Stimulated activated CD4-positive, alpha-beta T cell treated with anti-CD3 and anti-CD28 coated beads, Interleukin-2, amount 100 ng/mL, for 4 hours (primary cell): ENCODE measurements around the gene MAML3.

Source experiments
- DNase-seq: peaks from one replicate; pipeline ENCODE4 v3.0.0-alpha.2; 2020; ENCODE audit warnings: low read depth

MAML3 gene

DNA sequence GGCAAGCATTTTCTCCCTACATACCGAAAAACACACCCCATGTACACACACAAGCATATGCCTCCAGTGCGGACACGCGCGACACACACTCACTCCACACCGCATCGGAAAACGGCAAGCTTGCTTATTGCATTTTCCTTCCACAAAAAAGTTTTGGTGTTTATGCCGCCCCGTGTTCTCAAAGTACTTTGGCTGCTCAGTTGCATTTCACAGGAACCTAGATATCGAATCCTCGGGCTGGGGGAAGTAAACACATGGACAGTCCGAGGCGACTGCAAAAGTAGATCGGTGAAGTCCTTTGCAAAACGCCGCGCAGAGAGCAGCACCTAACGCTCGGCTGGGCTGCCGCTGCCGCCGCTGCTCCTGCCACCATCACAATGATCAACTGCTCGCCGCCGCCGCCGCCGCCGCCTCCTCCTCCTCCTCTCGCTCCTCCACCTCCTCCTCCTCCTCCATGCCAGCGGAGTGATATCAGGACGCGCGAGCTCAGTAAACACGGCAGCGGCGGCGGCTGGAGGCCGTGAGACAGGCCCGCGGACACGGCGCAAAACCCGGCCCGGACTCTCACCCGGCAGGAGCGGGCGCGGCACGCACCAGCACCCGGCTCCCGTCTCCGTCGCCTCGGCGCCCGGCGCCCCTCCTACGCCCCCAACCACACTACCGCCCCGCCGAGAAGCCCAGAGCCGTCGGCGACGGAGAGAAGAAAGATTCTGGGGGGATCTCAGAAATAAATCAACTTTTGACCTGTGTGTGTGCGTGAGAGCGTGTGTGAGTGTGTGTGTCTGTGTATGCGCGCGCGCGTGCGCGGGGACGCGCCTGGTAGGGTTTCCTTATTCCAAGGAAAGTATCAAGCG lies at the start of gene MAML3:
TSS of gene MAML3 (minus strand) at position 467 of the 854 bp plus-strand sequence. CDS start 857 bp downstream, outside the sequence.
- DNase-seq, result peak; percentile 77

GRCh38 chr4:140198942-140199341 lies 45.0 kb upstream of the MAML3 start:
- DNase-seq, result no peak

DNA sequence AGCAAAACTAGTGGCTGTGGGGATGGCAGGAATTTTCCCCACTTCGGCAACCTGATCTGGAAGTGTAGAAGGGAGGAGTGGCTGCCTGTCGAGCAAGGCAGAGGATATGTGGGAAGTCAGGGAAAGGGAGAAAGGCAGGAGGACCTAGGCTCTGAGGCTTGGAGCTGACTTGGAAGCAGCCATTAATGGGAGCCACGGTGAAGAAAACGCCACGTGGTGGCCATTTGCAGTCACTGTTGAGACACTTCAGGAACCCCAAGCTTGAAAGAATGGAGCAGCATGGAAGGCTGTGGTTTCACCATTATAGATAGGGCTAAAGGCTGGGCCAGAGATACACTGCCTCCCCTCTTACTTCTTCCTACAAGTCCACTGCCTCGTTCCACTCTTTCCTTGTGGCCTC lies 41.8 kb upstream of the MAML3 start:
- no peak for DNase-seq

DNA sequence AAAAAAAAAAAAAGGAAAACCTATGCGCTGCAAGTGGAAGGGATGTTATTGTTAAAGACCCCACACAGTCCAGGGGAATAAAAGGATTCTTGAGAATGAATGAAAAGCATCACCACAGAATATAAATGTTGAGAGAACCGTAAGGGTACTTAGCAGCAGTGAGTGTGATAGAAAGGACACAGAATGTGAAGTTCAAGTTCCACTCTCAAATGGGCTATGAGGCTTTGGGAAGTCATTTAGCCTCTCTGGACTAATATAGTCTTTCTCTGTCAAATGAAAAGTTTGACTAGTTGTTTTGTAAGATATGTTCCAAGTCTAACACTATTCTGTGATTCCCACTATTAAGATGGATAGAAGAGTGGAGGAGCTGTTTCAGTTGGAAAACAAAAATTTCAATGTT lies 35.8 kb upstream of the MAML3 start:
- DNase-seq, result no peak

DNA sequence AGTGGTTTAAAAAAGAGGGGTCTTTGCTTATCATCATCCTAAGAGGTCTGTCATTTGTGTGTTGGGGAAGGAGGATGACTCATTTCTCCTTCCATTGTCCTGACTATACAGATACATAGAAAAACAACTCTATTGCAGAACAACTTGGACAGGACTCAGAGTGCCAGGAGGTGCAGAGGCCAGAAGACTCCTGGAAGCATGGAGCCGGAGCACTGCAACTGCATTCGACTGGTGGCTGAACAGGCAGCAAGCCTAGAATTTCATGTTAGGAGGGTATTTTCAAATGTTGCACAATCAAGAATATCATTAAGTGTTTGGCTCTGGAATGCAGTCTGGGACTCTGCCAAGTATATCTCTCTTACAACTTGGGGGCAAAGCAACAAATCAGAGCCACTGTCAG lies 35.0 kb upstream of the MAML3 start:
- DNase-seq, result no peak

- no peak for DNase-seq
These were observed 33.3 kb upstream of the MAML3 start for GRCh38 chr4:140187316-140187695.

DNA sequence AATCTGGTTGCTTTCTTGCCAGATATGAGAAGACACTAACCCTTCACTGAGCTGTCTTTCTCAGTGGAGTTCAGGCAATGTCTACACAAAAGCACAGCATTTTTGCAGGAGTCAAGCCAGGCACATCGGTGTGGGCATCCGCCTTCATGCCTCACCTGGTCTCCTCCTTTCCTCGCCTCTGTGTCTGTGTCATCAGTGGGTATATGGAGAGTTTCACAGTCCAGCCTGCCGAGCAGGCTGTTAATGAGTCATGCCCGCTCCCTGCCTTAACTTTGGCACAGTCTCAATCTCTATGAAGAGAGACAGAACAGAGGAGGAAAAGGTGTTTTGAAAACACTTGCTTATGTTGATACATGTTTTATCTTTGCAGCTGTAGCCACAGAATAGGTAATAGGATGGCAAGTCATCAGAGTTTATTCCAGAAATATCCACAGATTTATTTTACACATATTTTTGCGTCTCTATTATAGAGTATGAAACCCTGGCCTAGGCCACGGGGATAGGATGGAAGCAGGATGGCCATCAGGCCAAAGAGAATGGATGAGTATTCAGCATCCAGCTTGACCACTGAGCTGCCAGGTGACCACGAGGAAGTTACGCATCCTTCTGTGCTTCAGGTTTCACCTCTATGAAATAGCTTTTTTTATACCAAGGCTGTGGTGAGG lies 32.8 kb upstream of the MAML3 start:
- DNase-seq, result no peak

- no peak for DNase-seq
These were observed 32.1 kb upstream of the MAML3 start for GRCh38 chr4:140186082-140186438.

DNA sequence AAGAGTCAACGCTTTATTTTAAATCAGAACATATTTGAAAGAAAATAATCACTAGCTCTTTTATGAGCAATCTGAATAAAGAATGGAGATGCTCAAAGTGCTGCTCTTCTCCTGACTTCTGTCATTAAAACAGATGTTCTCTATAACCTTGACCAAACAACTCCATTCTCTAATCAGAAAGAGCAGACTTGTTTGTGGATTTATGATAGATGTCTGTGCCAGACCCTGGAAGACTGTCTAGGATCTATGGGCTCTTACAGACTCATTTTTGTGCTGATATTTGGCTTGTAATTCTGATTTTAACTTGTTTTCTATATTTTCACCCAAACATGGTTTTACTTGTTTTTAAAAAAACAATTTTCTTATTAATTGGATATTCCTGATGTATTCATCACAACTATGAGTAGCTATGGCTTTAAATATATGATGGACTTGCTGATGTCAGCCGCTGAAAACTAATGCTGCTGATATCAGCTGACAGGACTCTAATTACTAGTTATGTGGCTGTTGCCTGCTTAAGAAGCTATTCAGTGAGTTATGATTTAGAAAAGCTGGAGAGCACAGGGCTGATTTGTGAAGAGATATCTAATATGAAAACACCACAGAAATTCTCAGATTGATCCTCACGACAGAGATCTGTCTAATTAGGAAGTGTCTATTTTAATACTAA lies 31.6 kb upstream of the MAML3 start:
- DNase-seq, result no peak

DNA sequence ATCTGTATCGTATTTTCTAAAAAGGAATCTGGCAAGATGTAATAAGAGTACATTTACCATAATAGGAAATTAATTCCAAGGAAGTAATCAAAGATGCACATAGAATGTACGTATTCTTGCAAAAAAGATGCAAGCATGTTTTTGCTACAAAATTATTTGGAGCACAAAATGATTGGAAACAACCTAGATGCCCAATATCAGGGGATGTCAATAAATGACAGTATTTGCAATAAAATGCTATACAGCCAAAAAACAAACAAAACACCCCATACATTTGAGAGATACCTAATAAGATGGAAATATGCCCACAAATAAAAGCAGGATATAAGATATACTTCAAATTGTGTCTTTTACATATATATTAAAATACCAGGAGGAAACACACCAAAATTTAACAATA lies 29.3 kb upstream of the MAML3 start:
- no peak for DNase-seq

DNA sequence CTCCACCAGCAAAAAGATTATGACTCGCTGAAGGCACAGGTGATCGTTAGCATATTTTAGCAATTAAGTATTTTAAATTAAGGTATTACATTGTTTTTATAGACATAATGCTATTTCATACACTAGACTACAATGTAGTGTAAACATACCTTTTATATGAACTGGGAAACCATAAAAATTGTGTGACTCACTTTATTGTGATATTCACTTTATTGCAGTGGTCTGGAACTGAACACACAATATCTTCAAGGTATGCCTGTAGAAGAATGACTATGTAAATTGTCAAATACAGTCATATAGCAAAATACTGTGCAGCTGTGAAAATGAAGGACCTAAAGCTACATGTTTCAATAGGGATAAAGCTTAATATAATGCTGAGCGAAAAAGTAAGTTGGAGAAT lies 26.6 kb upstream of the MAML3 start:
- DNase-seq, result no peak

GRCh38 chr4:140176735-140177134 lies 22.8 kb upstream of the MAML3 start:
- DNase-seq, result no peak

GRCh38 chr4:140174543-140174942 lies 20.6 kb upstream of the MAML3 start:
- no peak for DNase-seq

DNA sequence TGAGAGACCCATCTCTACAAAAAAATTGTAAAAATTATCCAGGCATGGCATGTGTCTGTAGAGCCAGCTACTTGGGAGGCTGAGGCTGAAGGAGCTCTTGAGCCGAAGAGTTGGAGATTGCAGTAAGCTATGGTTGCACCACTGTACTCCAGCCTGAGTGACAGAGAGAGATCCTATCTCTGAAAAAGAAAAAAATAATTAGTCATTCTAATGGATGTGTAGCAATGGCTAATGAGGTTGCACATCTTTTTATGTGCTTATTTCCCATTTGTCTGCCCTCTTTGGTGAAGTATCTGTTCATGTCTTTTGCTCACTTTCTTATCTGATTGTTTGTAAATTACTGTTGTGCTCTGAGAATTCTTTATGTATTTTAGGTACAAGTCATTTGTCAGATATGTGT lies 19.0 kb upstream of the MAML3 start:
- DNase-seq, result no peak

- no peak for DNase-seq
These were observed 16.3 kb upstream of the MAML3 start for GRCh38 chr4:140170299-140170698.

DNA sequence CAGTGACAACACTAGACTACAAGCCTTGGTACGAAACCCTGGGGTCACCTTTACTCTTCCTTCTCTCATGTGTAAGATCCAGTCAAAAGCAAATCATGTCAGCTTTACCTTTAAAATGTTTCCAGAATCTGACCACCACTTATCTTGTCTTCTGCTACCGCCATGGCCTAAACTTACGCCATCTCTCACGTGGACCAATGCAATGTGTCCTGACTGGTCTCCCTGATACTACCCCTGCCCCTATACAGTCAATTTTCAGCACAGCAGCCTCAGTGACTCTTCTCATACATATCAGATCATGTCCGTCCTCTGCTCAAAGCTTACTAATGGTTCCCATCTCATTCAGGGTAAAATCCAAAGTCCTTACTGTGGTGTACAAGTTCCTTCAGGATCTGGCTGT lies 15.0 kb upstream of the MAML3 start:
- DNase-seq, result no peak

DNA sequence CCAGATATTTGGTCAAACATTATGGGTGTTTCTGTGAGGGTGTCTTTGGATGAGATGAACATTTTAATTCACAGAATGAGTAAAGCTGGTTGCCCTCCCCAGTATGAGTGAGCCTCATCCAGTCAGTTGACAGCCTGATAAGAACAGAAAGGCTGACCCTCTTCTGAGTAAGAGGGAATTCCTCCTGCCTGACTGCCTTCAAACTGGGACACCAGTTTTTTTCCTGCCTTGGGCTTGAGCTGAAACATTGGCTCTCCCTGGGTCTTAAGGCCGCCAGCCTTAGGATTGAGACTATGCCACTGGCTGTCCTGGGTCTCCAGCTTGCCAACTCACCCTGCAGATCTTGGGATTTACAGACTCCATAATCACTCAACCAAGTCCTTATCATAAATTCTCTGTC lies 14.5 kb upstream of the MAML3 start:
- no peak for DNase-seq

DNA sequence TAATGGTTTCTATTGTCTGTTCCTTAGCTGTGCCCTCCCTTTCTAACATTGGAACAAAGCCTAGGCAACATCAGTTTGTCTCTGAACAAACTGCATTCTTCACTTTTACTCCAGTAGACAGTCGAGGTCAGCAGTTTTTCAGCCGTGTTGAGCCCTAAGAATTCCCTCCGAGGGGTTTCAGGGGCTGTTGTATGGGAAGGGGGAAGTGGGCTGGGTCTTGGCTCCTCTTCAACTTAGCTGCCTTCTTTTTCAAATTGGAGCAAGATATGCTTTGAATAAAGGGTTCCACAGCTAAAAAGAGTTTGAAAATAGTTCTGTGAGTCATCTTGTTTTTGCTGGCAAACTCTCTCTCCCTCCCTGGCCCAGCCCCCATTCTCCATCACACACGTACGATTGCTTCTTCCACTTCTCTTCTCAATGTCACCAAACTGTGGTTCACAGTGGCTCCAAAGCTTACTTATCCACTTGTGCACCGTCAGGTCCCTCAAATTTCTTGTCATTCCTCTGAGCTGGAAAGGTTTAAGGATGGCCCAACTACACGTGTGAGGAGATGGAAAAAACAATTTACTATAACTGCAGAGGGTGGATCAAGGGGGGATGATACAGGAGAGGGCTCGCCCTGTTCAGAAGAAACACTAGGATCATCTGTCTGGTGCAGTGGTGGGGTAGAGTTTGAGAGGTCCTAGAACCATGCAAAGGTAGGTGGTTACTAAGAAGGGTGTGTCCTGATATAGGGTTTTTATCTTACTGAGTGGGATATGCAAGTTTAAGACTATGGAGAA lies 9.2 kb upstream of the MAML3 start:
- no peak for DNase-seq

DNA sequence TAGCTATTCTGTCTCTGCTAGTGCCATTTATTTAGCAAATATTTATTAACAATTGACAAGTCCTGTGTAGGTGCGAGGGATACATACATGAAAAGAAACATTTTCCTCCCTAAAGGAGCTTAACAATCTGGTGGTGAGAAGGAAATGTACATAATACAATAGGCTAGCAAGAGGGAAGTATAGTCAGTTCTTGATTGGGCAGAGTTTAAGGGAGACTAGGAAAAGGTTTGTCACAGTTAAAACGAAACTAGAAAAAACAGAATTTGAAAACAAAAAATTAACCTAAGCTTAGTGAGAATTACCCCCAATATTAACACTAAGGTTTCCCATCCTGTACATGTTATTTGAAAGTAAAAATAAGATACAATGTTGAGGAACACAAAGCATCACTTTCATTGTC lies 8.6 kb upstream of the MAML3 start:
- DNase-seq, result no peak

DNA sequence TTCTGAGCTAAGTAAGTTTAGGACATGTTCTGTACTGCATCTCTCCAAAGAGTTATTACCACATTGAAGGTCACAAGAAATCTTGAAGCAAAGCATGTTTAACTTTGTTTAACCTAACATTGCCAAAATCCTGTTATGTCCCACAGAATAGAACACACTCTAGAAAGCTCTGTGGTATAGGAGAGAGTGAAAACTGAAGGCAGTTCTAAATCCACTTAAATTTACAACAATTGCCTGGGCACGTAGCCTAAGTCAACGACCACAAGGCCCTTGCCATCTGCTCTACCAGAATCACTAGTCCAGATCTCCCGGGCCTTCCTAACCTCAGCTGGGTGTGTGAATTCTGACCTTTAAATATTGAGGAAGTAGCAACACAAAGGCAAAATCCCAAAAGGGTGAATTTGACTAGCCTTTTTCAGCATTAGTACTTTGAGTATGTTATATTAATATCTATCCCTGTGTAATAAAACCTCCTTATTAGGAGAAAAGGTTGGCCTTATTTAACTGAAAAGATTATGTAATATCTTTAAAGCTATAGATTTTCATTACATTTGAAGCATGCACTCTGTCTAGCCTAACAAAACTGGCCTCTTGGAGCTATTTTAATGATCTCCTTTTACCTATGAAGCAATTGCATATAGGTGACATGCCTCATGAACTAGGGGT lies 4.5 kb upstream of the MAML3 start:
- DNase-seq, result no peak

DNA sequence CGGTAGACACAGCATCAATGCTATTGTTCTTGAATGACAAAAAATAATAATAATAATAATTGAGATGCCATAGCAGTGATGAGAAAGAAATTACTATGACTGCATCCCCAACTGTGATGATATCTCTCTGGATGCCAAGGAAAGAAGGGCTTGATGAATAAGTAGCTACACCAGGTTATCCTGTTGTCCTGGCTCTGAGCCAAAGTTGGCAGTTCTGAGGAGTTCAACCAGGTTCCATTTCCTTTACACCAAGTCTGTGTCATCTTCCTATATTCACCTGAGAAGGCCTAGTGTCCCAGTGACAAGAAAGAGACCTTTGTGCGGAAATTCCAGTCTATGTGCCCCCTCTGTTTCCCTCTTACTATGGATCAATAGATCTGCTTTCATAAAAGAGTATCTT lies 3.4 kb upstream of the MAML3 start:
- no peak for DNase-seq
